Hepatocyte (in vitro differentiated cells): ENCODE data around the gene PMP22. TPM values are rescaled to one million over a fixed set of nuclear protein-coding genes. Genes with fewer than 3 reads are reported as not detected.

Experiments
- DNase-seq: peaks from one replicate; pipeline ENCODE4 v3.0.0-alpha.2; 2016; ENCODE audit warnings: low spot score
- H2AFZ ChIP-seq: fragments of 200-600 bp; sonication (generic); 2 replicates; pipeline ENCODE4 v1.6.0; 2016; ENCODE audit warnings: antibody characterized with exemption, mild to moderate bottlenecking
- H3K27ac ChIP-seq: fragments of 200-600 bp; sonication (generic); 2 replicates; pipeline ENCODE4 v1.5.1; 2016; ENCODE audit warnings: mild to moderate bottlenecking
- H3K27me3 ChIP-seq: fragments of 200-600 bp; sonication (generic); 2 replicates; pipeline ENCODE4 v1.6.1; 2016
- H3K36me3 ChIP-seq: fragments of 200-600 bp; sonication (generic); replicated peaks from 2 replicates; pipeline ENCODE4 v1.5.1; 2016; ENCODE audit warnings: low read depth; ENCODE audit not compliant: insufficient read depth
- H3K4me1 ChIP-seq: fragments of 200-600 bp; sonication (generic); 2 replicates; pipeline ENCODE4 v1.5.1; 2016; ENCODE audit warnings: mild to moderate bottlenecking, moderate library complexity; ENCODE audit not compliant: insufficient read depth
- H3K4me2 ChIP-seq: fragments of 200-600 bp; sonication (generic); 2 replicates; pipeline ENCODE4 v1.6.0; 2016
- H3K4me3 ChIP-seq: fragments of 200-600 bp; sonication (generic); 2 replicates; pipeline ENCODE4 v1.5.1; 2016; ENCODE audit warnings: mild to moderate bottlenecking
- H3K79me2 ChIP-seq: fragments of 200-600 bp; sonication (generic); 2 replicates; pipeline ENCODE4 v1.6.0; 2017; ENCODE audit warnings: mild to moderate bottlenecking
- H3K9me2 ChIP-seq: fragments of 200-600 bp; sonication (generic); replicated peaks from 2 replicates; pipeline ENCODE4 v1.6.0; 2017; ENCODE audit warnings: mild to moderate bottlenecking; ENCODE audit not compliant: insufficient read depth
- H3K9me3 ChIP-seq: fragments of 200-600 bp; sonication (generic); 2 replicates; pipeline ENCODE4 v1.5.1; 2016; ENCODE audit warnings: low read depth, mild to moderate bottlenecking
- H4K20me1 ChIP-seq: fragments of 200-600 bp; sonication (generic); 2 replicates; pipeline ENCODE4 v1.6.0; 2016; ENCODE audit warnings: mild to moderate bottlenecking; ENCODE audit not compliant: insufficient read depth, poor library complexity, severe bottlenecking
- CTCF ChIP-seq: fragments of 200-600 bp; sonication (generic); IDR thresholded peaks from 2 replicates; pipeline ENCODE4 v1.5.1; 2016; ENCODE audit warnings: antibody characterized with exemption, mild to moderate bottlenecking; ENCODE audit not compliant: poor library complexity
- EZH2 ChIP-seq: fragments of 200-600 bp; sonication (generic); IDR thresholded peaks from 2 replicates; pipeline ENCODE4 v1.6.1; 2016; ENCODE audit warnings: antibody characterized with exemption, mild to moderate bottlenecking, borderline replicate concordance
- EZH2phosphoT487 ChIP-seq: fragments of 200-600 bp; sonication (generic); IDR thresholded peaks from one replicate; pipeline ENCODE4 v1.6.1; 2018; ENCODE audit warnings: antibody characterized with exemption, mild to moderate bottlenecking, low read depth, moderate library complexity; ENCODE audit not compliant: unreplicated experiment, severe bottlenecking
- whole genome bisulfite sequencing: methylation state at CpG from one replicate; pipeline ENCODE4 v1.1.6; 2016; ENCODE audit warnings: low lambda C conversion rate; ENCODE audit errors: missing lambda C conversion rate; 5-methylcytosine and 5-hydroxymethylcytosine counted together
- polyA plus RNA-seq: library from polyadenylated mRNA; unstranded; fragments of >200 nt; fragmentation: Nextera tagmentation; extraction: Ambion mirVana; gene quantifications from 2 replicates; pipeline ENCODE4 v1.2.1, GENCODE V29; 2016
- total RNA-seq: library from RNA; depleted of rRNA; stranded (reverse); fragments of >200 nt; gene quantifications from 2 replicates; pipeline ENCODE4 v1.2.3, GENCODE V29; 2014

Gene PMP22
- total and polyA plus RNA-seq, 2 experiments from 2014 or later, result 111 to 163 TPM

DNA sequence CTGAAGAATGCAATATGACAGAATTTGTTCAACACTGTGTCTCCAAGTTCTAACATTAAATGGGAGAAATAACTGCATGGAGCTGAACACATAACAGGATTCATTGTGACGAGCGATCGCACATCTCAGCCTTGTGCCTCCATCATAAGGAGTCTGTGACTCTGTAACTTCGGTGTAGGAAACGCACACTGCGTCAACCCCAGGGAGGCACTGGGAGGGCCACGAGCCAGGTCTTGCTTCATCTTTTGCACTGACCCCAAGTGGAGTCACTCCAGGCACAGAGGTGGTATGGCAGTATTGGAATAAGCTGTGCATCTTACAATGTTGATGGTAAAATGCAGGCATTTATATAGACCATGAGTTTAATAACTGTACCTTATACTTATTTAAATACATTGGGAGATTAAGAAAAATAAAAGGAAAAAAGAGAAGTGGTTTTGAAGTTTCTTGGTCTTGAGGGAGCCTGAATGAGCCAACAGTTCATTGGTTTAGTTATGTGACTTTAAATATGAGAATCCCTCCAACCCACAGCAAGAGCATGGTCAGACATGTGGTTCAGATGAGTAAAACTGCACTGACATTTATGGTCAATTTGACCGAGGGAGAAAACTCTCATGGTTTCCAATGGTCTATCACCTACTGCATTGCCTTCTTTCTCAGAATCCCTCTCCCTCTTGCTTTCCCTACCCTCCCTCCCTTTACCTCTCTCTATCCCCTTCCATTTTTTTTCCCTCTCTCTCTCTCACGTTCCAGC lies 5.7 kb upstream of the PMP22 start:
- H3K79me2 ChIP-seq, result no peaks in the 10 kb centered on the region
- H3K4me3 ChIP-seq, result no peak overlapping the region
- H4K20me1 ChIP-seq, result no peaks in the 10 kb centered on the region
- no peak overlapping the region for H2AFZ ChIP-seq
- no peak overlapping the region for H3K4me2 ChIP-seq
- H3K4me1 ChIP-seq, result no peaks in the 10 kb centered on the region
- no peaks in the 10 kb centered on the region for H3K9me3 ChIP-seq
- TF ChIP-seq CTCF, result no peak
- no peak for TF ChIP-seq EZH2phosphoT487
- TF ChIP-seq EZH2, result no peak
- WGBS, result 93% methylated on average over 9 of the region's 9 CpGs
- H3K9me2 ChIP-seq, result no peaks in the 10 kb centered on the region
- no peaks in the 10 kb centered on the region for H3K36me3 ChIP-seq
- no peak for DNase-seq
- no peaks in the 10 kb centered on the region for H3K27me3 ChIP-seq
- no peak overlapping the region for H3K27ac ChIP-seq

DNA sequence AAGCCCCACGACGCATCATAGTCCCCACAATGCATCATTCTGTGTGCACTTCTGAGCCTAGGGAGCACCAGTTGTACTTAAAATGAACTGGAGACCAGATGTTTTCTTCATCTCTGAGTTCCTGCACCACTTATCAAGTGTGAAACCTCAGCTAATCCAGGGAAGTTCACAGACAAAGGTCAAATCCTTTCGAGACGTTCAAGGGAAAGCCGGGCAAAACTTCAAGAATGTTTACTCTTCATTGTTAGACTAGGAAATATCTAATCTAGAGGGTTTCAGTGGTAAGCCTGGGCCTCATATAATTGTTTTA lies 4.6 kb upstream of the PMP22 start:
- Histone ChIP-seq H3K4me2 (no peak overlapping the region), H3K4me1 (no peaks in the 10 kb centered on the region), H3K9me3 (no peaks in the 10 kb centered on the region), H4K20me1 (no peaks in the 10 kb centered on the region), H3K9me2 (no peaks in the 10 kb centered on the region), H3K27ac (no peak overlapping the region), H3K27me3 (peaks cover 3% of the 10 kb centered on the region), H2AFZ (no peak overlapping the region), H3K36me3 (no peaks in the 10 kb centered on the region), H3K79me2 (no peaks in the 10 kb centered on the region), H3K4me3 (no peak overlapping the region)
- WGBS, result 41% methylated on average over 5 of the region's 5 CpGs
- no peak for DNase-seq
- TF ChIP-seq CTCF (no peak), EZH2 (no peak), EZH2phosphoT487 (no peak)

DNA sequence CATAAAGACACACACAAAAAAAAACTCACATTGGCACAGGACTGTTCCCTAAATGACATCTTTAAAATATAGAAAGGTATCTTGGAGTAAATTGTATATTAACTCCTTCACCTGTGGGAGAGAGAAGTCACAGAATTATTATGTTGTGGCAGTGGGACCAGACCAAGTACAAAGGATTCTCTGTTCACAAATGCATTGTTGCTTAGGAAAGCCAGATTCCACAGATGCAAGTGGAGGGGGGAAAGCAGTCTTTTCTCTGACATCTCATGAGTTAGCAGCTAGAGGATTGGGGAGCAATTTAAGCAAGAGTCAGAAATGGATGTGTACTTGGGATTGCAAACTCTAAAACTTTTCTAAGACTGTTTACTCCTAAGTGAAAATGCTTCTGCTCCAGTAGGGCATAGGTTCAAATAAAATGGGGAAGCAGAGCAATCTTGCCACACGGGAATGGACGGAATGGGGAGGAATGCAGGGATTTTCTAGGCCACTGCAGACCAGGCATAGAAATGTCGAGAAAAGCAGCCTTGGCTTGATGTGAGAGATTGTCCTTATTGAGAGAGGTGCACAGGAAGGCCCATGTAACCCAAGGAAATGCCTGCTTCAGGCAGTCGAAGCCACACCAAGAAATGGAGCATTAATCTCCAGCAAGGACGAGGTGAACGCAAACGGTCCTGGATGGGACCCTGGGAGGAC lies 4.1 kb upstream of the PMP22 start:
- Histone ChIP-seq H3K4me3 (no peak overlapping the region), H3K79me2 (no peaks in the 10 kb centered on the region), H3K9me2 (no peaks in the 10 kb centered on the region), H3K27me3 (peaks cover 7% of the 10 kb centered on the region), H3K27ac (no peak overlapping the region), H3K4me2 (no peak overlapping the region), H3K36me3 (no peaks in the 10 kb centered on the region), H3K9me3 (no peaks in the 10 kb centered on the region), H3K4me1 (no peaks in the 10 kb centered on the region), H4K20me1 (no peaks in the 10 kb centered on the region), H2AFZ (no peak overlapping the region)
- TF ChIP-seq EZH2phosphoT487 (no peak), EZH2 (no peak), CTCF (no peak)
- 66% methylated on average over 7 of the region's 7 CpGs for WGBS
- no peak for DNase-seq

DNA sequence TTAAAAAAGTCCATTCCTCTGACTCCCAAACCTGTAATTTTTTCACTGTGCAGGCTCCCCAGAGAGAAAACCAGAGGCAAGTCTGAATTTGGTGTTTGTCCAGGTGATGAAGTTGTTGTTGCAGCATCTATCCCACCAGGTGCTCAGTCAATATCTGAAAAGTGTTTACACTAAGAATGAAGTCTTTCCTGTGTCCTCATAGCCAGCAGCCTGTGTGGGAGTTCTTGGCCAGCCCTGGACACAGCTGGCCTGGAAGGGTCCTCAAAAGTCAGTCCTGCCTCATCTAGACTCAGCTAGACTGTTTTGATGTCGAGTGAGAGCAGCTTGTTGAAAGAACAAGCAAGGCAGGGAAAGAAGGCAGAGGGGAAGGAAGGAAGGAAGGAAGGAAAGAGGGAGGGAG lies 3.3 kb upstream of the PMP22 start:
- Histone ChIP-seq H3K9me3 (no peaks in the 10 kb centered on the region), H3K4me3 (no peak overlapping the region), H2AFZ (no peak overlapping the region), H3K9me2 (no peaks in the 10 kb centered on the region), H3K4me2 (no peak overlapping the region), H3K36me3 (no peaks in the 10 kb centered on the region), H4K20me1 (no peaks in the 10 kb centered on the region), H3K27ac (no peak overlapping the region), H3K79me2 (no peaks in the 10 kb centered on the region), H3K4me1 (no peaks in the 10 kb centered on the region), H3K27me3 (peaks cover 15% of the 10 kb centered on the region)
- WGBS, result 86% methylated on average over 1 of the region's 1 CpG
- TF ChIP-seq CTCF (no peak), EZH2 (no peak), EZH2phosphoT487 (no peak)
- no peak for DNase-seq
